Breast epithelium (tissue), 3 donors: ENCODE data around the gene CEP112.

Experiments
- POLR2A ChIP-seq: fragments of 450-650 bp; IDR thresholded peaks from one replicate; pipeline ENCODE4 v1.6.1; 2016; ENCODE audit warnings: antibody characterized with exemption, mild to moderate bottlenecking, moderate library complexity
- POLR2AphosphoS5 ChIP-seq, 3 donors: sonication (generic); formaldehyde crosslinking; IDR thresholded peaks; one replicate each; pipeline ENCODE4 v1.6.1; 2017; ENCODE audit warnings: antibody characterized with exemption in 3 of 3
- TF ChIP-seq, protein P1 (sequence below), 3 donors: fragments of 450-650 bp; IDR thresholded peaks; one replicate each; pipeline ENCODE4 v1.5.1; 2016 to 2017; ENCODE audit warnings: antibody characterized with exemption in 3 of 3, mild to moderate bottlenecking in 3 of 3, moderate library complexity in 3 of 3

- TF ChIP-seq POLR2A (no peak), POLR2AphosphoS5 (IDR thresholded peaks at IDR 0.05) (no peak)
- TF ChIP-seq, protein P1, sequence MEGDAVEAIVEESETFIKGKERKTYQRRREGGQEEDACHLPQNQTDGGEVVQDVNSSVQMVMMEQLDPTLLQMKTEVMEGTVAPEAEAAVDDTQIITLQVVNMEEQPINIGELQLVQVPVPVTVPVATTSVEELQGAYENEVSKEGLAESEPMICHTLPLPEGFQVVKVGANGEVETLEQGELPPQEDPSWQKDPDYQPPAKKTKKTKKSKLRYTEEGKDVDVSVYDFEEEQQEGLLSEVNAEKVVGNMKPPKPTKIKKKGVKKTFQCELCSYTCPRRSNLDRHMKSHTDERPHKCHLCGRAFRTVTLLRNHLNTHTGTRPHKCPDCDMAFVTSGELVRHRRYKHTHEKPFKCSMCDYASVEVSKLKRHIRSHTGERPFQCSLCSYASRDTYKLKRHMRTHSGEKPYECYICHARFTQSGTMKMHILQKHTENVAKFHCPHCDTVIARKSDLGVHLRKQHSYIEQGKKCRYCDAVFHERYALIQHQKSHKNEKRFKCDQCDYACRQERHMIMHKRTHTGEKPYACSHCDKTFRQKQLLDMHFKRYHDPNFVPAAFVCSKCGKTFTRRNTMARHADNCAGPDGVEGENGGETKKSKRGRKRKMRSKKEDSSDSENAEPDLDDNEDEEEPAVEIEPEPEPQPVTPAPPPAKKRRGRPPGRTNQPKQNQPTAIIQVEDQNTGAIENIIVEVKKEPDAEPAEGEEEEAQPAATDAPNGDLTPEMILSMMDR (IDR thresholded peaks at IDR 0.05) = no peak
Measured at GRCh38 chr17:66076546-66077190, 115.3 kb downstream of the CEP112 start.
